Activated T-cell treated with anti-CD3 and anti-CD28 coated beads for 48 hours (primary cell): ENCODE data around the gene CFAP92.

ENCODE experiments used
- DNase-seq: peaks from one replicate; pipeline ENCODE4 v3.0.0-alpha.2; 2020; ENCODE audit warnings: low read depth

CFAP92 gene

DNA sequence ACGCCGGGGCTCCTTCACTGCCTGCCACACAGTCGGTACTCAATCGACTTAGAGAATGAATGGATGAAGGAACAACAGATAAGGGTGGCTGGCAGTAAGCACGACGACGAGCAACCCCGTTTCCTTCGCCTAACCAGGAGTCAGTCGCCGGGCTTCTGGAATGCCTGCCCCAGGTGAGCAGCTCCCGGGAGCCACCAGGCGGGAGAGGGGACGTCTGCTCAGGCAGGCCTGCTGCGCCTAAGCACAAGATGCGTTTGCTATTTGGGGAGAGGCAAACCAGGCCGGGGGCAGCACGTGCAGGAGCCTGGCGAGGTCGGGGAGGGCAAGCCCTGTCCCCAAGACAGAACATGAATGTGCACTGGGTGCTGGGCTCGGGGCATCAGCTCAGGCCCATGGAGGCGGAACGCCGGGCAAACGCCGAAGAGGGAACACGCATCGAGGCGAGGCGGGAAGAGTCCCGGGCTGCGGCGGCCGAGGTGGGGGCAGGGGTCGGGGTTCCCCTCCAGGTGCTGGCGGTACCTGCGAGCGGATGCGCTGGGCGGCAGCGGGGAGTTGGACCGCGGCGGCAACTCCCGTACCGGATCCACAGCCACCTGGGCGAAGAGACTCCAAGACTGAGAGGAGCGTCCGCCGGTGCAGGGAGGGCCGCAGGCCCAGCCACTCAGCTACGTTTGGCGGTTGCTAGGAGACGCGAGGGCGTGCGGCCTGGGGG lies at the start of gene CFAP92:
TSS of gene CFAP92 (minus strand) at position 616 of the 712 bp plus-strand sequence. CDS start 772 bp downstream, outside the sequence.
- DNase-seq = peak; percentile 88

GRCh38 chr3:129040579-129041300 lies 46.9 kb upstream of the CFAP92 start:
- DNase-seq = no peak

GRCh38 chr3:129040039-129040336 lies 46.1 kb upstream of the CFAP92 start:
- no peak for DNase-seq

DNA sequence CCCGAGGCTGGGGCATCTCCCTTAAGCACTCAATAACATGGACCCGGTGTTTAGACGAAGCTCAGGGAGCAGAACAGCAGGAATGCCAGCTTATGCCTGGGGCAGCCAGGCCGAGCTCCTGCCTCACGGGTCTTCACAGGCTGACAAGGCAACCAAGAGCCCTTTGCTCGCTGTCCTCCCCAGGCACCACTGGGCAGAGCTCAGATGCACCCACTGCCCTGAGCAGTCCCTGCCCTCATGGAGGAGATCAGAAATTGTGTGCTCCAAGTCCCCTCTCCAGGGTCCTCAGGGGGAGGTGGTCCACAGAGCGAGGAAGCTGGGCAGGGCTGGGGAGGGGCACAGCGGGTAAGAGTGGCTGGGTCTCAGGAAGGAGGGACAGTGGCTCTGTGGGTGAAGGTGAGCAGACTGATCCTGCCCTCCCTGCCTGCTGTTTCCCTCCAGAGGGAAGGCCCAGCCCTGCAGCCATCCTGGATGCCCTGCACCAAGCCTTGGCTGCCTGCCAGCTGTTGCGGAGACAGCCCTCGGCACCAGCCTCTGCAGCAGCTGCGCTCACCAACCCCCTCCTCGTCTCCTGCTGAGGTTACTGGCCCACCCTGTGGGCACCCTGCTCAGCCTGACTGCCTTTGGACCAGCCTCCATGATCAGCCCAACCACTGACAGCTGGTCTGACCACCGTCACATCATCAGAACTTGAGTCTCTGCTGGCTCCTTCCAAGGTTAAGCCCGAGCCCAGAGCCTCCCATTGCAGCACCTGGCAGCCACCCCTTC lies 45.6 kb upstream of the CFAP92 start:
- no peak for DNase-seq

DNA sequence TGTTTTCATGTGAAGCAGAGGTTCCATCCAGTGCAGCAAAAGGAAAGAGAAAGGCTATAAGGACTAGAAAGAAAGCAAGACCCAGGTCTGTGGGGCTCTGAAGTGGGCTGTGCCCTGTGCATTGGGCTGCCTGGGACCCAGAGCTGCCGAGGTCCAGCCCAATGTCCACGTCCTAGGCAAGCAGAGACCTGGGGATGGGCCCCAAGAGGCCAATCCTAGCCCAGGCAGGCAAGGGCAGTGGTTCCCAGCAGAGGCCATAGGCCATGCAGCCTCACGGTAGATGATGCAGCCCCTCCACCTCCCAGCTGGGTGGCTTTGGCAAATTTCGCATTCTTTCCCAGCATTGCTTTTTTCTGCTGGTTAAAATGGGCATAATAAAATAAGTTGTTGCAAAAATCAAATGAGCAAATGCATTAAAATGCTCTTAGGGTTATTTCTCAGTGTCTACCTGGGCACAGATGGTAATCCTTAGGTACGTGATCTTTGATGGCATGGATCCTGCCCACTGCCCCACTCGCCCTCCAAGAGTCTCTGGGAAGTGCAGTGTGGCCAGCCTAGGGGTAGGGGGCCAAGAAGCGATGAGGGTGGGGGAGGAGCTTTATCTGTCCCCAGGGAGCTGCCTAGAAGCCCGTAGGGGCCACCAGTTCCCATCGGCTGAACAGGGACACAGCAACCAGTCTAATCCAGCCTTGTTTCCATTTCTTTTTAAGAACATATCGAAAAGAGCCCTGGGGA lies 44.4 kb upstream of the CFAP92 start:
- DNase-seq = no peak

- DNase-seq = no peak
Measured at GRCh38 chr3:129037093-129037419, 43.2 kb upstream of the CFAP92 start.

GRCh38 chr3:129036222-129037092 lies 42.6 kb upstream of the CFAP92 start:
- DNase-seq = no peak

DNA sequence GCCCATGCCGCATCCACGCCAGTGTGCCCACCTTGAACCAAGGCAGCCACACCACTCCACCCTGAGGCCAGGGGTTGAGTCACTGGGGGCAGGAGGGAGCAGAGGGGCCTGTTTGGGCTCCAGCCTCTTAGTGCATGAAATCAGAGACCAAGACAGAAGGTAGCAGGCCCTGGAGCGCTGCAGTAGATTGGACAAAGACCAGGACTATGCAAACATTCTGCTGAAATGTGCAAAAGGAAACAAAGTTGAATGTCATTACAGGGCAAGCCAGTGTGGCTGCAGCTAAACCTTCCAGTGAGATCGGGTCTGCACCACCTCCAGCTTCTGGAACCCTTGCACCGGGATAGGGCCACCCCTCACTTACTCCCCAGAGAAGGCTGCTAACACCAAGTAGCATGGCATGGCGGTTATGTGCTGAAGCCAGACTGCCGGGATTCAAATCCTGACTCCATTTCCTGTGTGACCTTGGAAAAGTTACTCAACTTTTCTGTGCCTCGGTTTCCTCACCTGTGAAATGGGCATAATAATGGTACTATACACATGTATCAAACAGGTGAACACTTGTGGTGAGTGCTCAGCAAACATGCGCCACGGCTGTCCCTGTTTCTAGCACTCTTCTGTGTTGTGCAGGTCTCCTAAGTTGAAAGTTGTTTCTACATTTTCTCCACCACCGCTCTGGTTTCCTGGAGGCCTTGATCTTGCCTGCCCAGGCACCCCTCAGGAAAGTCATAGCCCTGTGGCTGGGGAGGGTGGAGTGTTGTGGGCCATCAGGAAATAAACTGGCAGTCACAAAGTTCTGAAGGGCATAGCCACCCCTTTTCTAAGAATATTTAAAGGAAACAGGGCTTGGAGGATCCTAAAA lies 41.7 kb upstream of the CFAP92 start:
- no peak for DNase-seq

- DNase-seq = no peak
Measured at GRCh38 chr3:129034642-129035041, 40.8 kb upstream of the CFAP92 start.

DNA sequence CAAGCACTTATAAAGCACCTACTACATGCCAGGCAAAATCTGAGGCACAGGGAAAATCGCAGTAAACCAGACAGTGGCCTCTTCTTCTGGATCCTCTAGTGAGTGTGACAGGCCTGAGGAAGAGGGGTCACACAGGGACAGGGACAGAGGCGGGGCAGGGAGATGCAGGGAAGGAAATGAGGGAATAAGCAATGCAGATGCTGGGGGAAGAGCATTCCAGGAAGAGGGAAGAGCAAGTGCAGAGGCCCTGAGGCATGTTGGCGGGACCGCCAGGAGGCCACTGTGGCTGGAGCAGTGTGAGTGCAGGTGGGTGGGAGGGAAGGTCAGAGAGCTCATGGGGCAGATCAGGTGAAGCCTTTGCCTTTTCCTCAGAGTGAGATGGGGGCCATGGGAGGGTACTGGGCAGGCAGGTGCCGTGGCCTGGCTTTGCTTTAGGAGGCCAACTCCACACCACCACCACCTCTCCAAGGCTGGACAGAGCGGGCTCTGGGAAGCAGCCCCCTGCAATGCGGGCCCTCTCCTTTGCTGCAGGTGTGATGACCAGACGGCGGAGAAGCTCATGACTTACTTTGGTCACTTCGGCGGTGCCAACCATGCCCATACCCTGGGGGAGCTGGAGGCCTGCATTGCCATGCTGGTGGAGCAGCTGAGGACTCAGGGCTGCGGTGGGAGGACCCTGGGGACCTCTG lies 39.9 kb upstream of the CFAP92 start:
- no peak for DNase-seq

DNA sequence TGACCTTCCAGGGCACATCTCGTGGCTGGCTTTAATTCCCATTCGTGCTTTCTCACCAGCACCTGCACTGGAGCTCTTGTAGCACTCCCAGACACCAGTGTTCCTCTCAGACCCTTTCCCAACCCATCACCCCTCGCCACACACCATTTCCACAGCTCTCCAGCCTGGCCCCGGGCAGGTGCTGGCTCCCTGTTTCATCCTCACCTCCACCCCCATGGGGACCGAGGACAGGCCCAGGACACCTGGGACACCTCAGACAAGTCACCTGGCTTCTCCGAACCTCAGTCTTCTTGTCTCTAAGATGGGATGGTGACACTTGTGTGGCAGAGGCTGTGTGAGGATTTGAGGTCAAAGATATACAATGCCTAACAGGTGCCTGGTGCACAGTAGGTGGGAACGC lies 39.3 kb upstream of the CFAP92 start:
- DNase-seq = no peak

GRCh38 chr3:129032716-129033115 lies 38.8 kb upstream of the CFAP92 start:
- no peak for DNase-seq

DNA sequence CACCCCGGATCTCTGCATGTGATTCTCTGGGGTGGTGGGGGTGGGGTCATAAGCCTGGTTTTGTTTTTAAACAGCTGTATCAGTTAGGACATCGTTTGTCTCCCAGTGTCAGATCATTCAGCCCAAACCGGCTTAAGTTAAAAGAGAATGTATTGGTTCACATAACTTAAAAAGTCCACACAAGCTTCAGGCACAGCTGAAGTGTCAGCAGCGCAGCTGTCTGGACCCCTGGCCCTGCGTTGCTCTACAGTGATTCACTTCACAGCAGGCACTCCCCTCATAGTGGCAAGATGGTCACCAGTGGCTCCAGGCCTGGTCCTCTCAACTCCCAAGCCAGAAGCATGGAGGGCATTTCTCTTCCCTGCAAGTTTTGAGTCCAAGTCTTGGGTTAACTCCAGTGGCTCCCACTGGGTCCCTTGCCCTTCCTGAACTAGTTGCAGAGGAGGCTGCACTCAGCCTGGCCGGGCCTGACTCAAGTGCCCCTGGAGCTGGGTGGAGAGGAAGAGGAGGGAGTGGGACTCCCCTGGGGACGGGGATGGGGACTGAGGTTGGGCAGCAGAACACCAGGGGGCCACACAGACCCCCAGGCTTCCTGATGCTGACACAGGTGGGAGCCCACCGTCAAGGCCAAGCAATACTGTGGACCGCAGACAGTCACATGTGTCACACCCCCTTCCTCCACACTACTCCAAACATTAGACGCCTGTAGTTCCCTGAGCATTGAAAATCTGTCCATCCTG lies 37.8 kb upstream of the CFAP92 start:
- DNase-seq = no peak

GRCh38 chr3:129030611-129031010 lies 36.7 kb upstream of the CFAP92 start:
- no peak for DNase-seq

DNA sequence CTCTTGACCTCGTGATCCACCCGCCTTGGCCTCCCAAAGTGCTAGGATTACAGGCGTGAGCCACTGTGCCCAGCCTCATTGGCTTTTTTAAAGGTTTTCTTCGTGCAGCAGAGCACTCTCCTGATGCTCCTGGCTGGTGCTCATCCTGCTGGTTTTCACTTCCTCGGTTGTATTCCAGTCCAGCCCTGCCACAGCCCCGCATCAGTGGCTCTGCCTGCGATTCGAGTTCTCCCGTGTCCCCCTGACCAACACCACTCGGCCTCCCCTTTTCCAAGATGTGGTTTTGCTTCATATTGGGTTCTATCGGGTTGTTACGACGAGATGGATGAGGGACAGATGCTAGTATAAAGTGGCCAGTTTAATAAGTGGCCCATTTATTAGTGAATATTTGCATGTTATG lies 35.0 kb upstream of the CFAP92 start:
- DNase-seq = no peak

DNA sequence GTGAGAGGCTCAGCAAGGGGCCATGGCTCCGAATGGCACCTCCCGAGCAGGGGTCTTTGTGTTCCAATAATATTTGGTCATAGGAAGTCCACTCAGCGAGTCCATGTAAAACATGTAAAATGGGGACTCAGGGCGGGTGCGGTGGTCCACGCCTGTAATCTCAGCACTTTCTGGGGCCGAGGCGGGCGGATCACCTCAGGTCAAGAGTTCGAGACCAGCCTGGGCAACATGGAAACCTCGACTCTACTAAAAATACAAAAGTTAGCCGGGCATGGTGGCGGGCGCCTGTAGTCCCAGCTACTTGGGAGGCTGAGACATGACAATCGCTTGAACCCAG lies 33.6 kb upstream of the CFAP92 start:
- no peak for DNase-seq

DNA sequence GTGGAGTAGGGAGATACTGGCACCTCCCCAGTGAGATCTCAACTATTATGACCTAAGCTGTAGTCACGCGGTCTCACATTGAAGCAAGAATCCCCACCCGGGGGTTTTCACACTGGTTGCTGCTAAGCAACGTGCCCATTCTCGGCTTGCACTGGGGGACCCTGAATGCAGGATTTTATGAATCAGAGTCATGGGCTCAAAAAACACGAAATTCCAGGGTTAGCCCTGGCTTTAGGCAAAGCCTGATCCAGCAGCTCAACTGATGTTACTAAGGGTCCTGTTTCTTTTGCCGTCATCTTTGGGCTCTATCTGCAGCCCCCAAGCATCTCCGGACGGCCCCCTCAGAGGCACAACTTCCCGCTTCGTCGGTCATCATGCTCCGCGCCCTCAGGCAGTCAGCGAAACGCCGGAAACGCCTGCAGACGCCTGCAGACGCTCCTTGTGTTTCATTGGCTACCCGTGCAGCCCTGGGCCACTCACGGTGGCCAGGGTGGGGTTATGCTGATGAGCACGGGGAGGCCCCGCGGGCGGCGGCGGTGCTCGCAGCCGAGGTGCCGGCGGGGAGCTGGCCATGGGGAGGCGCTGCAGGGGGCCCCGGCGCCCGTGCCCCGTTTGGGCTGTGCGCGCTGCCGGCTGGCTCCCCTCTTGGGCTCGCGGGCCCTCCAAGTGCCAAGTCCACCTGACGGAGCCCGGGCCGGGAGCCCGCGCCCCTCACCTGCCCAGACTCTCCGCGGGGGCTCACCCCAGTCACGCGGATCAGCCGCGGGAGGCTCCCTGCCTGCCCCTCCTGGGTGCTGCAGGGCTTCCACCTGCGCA lies 33.1 kb upstream of the CFAP92 start:
- DNase-seq = peak; percentile 91

GRCh38 chr3:129025691-129026435 lies 32.0 kb upstream of the CFAP92 start:
- DNase-seq = no peak
